ENCODE measurements around the gene SLFN13. TPM values are rescaled to one million over a fixed set of nuclear protein-coding genes. Genes with fewer than 3 reads are reported as not detected.

Gene SLFN13
- total and polyA plus RNA-seq, 2 of the 4 experiments (the other 2 are of a cell fraction), result 1.7 to 3.9 TPM

DNA sequence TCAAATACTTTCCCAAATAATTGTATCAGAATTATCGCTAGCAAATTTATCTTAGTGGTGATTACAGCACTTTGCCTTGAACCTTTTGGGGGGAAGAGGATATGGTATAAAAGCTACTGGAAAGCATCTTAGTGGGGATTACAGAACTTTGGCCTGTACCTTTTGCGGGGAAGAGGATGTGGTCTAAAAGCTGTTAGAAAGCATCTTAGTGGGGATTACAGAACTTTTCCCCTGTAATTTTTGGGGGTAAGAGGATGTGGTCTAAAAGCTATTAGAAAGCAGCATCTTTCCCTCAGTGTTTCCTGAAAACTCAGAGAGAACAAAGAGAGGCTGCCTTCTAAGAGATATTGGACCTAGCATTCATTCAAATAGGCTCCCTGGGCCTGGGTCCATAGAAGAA, 20.3 kb downstream of the SLFN13 start:
- in situ Hi-C loops (cut with MboI; ENCODE audit: low sequenced_read_pairs), result no loop called here
- H2BK5ac ChIP-seq (ENCODE audit: low read depth, low read length, poor library complexity, severe bottlenecking), result no peak overlapping the region
- no peak overlapping the region for H3K56ac ChIP-seq (ENCODE audit: extremely low read depth, insufficient read depth, low read length)
- no peaks in the 10 kb centered on the region for H3K27me3 ChIP-seq (ENCODE audit: control insufficient read depth, insufficient read depth, low read length)
- TF ChIP-seq, protein P1, sequence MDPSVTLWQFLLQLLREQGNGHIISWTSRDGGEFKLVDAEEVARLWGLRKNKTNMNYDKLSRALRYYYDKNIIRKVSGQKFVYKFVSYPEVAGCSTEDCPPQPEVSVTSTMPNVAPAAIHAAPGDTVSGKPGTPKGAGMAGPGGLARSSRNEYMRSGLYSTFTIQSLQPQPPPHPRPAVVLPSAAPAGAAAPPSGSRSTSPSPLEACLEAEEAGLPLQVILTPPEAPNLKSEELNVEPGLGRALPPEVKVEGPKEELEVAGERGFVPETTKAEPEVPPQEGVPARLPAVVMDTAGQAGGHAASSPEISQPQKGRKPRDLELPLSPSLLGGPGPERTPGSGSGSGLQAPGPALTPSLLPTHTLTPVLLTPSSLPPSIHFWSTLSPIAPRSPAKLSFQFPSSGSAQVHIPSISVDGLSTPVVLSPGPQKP (IDR thresholded peaks at IDR 0.05; ENCODE audit: borderline replicate concordance, low read depth, low read length), result no peak
- TF ChIP-seq MXI1 (IDR thresholded peaks at IDR 0.05; ENCODE audit: borderline replicate concordance, low read depth, low read length) (no peak), CEBPB (IDR thresholded peaks at IDR 0.05; ENCODE audit: low read depth, low read length) (no peak), NFE2L2 (IDR thresholded peaks at IDR 0.05; ENCODE audit: low read depth, low read length) (no peak), BHLHE40 (IDR thresholded peaks at IDR 0.05; ENCODE audit: low read depth, low read length) (no peak), CHD1 (IDR thresholded peaks at IDR 0.05; ENCODE audit: low read depth, low read length) (no peak), FOS (IDR thresholded peaks at IDR 0.05; ENCODE audit: low read depth, low read length) (no peak), RAD21 (IDR thresholded peaks at IDR 0.05; ENCODE audit: low read length) (no peak), RFX5 (IDR thresholded peaks at IDR 0.05; ENCODE audit: low read depth, low read length) (no peak), POLR2A (IDR thresholded peaks at IDR 0.05; ENCODE audit: low read depth, low read length) (no peak), SMC3 (IDR thresholded peaks at IDR 0.05; ENCODE audit: low read depth, low read length) (no peak), MAFK (IDR thresholded peaks at IDR 0.05; ENCODE audit: low read depth, low read length) (no peak), MAZ (IDR thresholded peaks at IDR 0.05; ENCODE audit: borderline replicate concordance, low read depth, low read length) (no peak), RCOR1 (IDR thresholded peaks at IDR 0.05; ENCODE audit: insufficient replicate concordance, low read length) (no peak)
- TF ChIP-seq, protein P2, sequence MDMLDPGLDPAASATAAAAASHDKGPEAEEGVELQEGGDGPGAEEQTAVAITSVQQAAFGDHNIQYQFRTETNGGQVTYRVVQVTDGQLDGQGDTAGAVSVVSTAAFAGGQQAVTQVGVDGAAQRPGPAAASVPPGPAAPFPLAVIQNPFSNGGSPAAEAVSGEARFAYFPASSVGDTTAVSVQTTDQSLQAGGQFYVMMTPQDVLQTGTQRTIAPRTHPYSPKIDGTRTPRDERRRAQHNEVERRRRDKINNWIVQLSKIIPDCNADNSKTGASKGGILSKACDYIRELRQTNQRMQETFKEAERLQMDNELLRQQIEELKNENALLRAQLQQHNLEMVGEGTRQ (IDR thresholded peaks at IDR 0.05; ENCODE audit: low read depth, low read length), result no peak
- TF ChIP-seq, protein P3, sequence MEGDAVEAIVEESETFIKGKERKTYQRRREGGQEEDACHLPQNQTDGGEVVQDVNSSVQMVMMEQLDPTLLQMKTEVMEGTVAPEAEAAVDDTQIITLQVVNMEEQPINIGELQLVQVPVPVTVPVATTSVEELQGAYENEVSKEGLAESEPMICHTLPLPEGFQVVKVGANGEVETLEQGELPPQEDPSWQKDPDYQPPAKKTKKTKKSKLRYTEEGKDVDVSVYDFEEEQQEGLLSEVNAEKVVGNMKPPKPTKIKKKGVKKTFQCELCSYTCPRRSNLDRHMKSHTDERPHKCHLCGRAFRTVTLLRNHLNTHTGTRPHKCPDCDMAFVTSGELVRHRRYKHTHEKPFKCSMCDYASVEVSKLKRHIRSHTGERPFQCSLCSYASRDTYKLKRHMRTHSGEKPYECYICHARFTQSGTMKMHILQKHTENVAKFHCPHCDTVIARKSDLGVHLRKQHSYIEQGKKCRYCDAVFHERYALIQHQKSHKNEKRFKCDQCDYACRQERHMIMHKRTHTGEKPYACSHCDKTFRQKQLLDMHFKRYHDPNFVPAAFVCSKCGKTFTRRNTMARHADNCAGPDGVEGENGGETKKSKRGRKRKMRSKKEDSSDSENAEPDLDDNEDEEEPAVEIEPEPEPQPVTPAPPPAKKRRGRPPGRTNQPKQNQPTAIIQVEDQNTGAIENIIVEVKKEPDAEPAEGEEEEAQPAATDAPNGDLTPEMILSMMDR (conservative IDR thresholded peaks at IDR 0.05; ENCODE audit: low read depth, low read length), result no peak
- no peak overlapping the region for H3K14ac ChIP-seq (replicated peaks; ENCODE audit: low read depth, low read length)
- no peak overlapping the region for H2BK120ac ChIP-seq (ENCODE audit: low read depth, low read length)
- intact Hi-C loops (cut with micrococcal nuclease), result no loop called here
- no peak overlapping the region for H3K23ac ChIP-seq (ENCODE audit: low read depth, low read length)
- dilution Hi-C loops (cut with HindIII; ENCODE audit: low sequenced_read_pairs, unreplicated experiment), result no loop called here
- no peaks in the 10 kb centered on the region for H3K9me3 ChIP-seq (ENCODE audit: control insufficient read depth, insufficient read depth, low read length)
- no peak overlapping the region for H2AK5ac ChIP-seq (ENCODE audit: low read depth, low read length)
- H4K20me1 ChIP-seq (ENCODE audit: insufficient read depth, low read length), result peaks cover 6% of the 10 kb centered on the region; the same call in 1 of the 2 replicates
- H3K4me1 ChIP-seq (ENCODE audit: control insufficient read depth, insufficient read depth, low read length), result peaks cover 4% of the 10 kb centered on the region; the same call in 1 of the 2 replicates
- peaks cover 25 to 61% of the 10 kb centered on the region in 2 experiments for H3K79me1 ChIP-seq (ENCODE audit: low read depth in 1 of 2, low read length in 2 of 2)
- H4K5ac ChIP-seq (ENCODE audit: low read depth, low read length), result no peak overlapping the region
- H3K4me3 ChIP-seq (ENCODE audit: insufficient read depth, low read depth, low read length), result no peak overlapping the region
- POLR2A ChIA-PET (ENCODE audit: unreplicated experiment), result no interaction called here
- no TSS peak for BruUV-seq (replicated peaks)
- no peak overlapping the region for H2AFZ ChIP-seq (replicated peaks; ENCODE audit: low read length, poor library complexity)
- H4K8ac ChIP-seq (ENCODE audit: low read depth in 2 of 2, low read length in 2 of 2), result no peak overlapping the region
- ATAC-seq (ENCODE audit: low read depth), result no peak
- DNase-seq, result no peak
- no peak overlapping the region for H3K4me2 ChIP-seq (ENCODE audit: low read depth, low read length)
- H3K18ac ChIP-seq (ENCODE audit: low read depth, low read length), result no peak overlapping the region
- WGBS, 2 experiments (ENCODE audit: extremely low coverage in 2 of 2, insufficient read length in 1 of 2), result no CpG with 5 or more reads among the region's 2 CpGs
- CTCF ChIA-PET, result no interaction called here
- no peak overlapping the region for H3K4ac ChIP-seq (ENCODE audit: low read depth, low read length)
- peaks cover 9% of the 10 kb centered on the region; the same call in 1 of the 2 replicates for H3K9me1 ChIP-seq (ENCODE audit: insufficient read depth, low read length)
- no peak overlapping the region for H4K91ac ChIP-seq (ENCODE audit: insufficient read depth, low read depth, low read length)
- no peak overlapping the region for H3K9ac ChIP-seq (ENCODE audit: low read depth, low read length)
- no peak overlapping the region for H2BK20ac ChIP-seq (ENCODE audit: low read depth, low read length)
- H2BK15ac ChIP-seq (ENCODE audit: low read depth, low read length), result no peak overlapping the region
- no peak overlapping the region for H3K27ac ChIP-seq (ENCODE audit: insufficient read depth, low read length)
- no peaks in the 10 kb centered on the region; the same call in 1 of the 2 replicates for H3K36me3 ChIP-seq (ENCODE audit: control insufficient read depth, insufficient read depth, low read length)
- H2AK9ac ChIP-seq (replicated peaks; ENCODE audit: low read depth, low read length, poor library complexity), result no peak overlapping the region

Data from IMR-90 (cell line).